GM12892 (cell line): ENCODE results near the gene HS1BP3.

Experiments used
- DNase-seq: peaks from one replicate; pipeline ENCODE4 v3.0.0; 2011; ENCODE audit not compliant: insufficient read length
- FAIRE-seq: peaks from 2 replicates; lab custom pipeline; 2011; peaks lifted over from hg19 to GRCh38; lab: Jason Lieb, UNC
- POLR2A ChIP-seq: IDR thresholded peaks from 2 replicates; pipeline ENCODE4 v1.6.1; 2011; ENCODE audit warnings: low read depth, low read length, control low read depth
- POLR2AphosphoS5 ChIP-seq: IDR thresholded peaks from 2 replicates; pipeline ENCODE4 v1.6.1; 2011; ENCODE audit warnings: low read depth, low read length, control low read depth
- TAF1 ChIP-seq: IDR thresholded peaks from 2 replicates; pipeline ENCODE4 v1.6.1; 2011; ENCODE audit warnings: low read depth, mild to moderate bottlenecking, control low read depth, low read length, borderline replicate concordance

Gene HS1BP3

GRCh38 chr2:20622731-20623130 lies 28.2 kb downstream of the HS1BP3 start:
- TF ChIP-seq POLR2AphosphoS5 (no peak), TAF1 (no peak), POLR2A (no peak)
- no peak for FAIRE-seq
- DNase-seq, result no peak

GRCh38 chr2:20622296-20622686 lies 28.6 kb downstream of the HS1BP3 start:
- no peak for FAIRE-seq
- TF ChIP-seq TAF1, result no peak
- TF ChIP-seq POLR2AphosphoS5, result no peak
- TF ChIP-seq POLR2A, result no peak
- no peak for DNase-seq

- no peak for DNase-seq
- FAIRE-seq, result no peak
- TF ChIP-seq TAF1 (no peak), POLR2AphosphoS5 (no peak), POLR2A (no peak)
These were observed 29.3 kb downstream of the HS1BP3 start for GRCh38 chr2:20621366-20622295.

- TF ChIP-seq POLR2AphosphoS5 (no peak), POLR2A (no peak), TAF1 (no peak)
- DNase-seq (no peak), FAIRE-seq (no peak)
These were observed 30.1 kb downstream of the HS1BP3 start for GRCh38 chr2:20620696-20621365.

GRCh38 chr2:20620271-20620681 lies 30.6 kb downstream of the HS1BP3 start:
- FAIRE-seq (no peak), DNase-seq (no peak)
- TF ChIP-seq POLR2AphosphoS5 (no peak), TAF1 (no peak), POLR2A (no peak)

GRCh38 chr2:20619624-20620024 lies 31.3 kb downstream of the HS1BP3 start:
- FAIRE-seq (no peak), DNase-seq (no peak)

GRCh38 chr2:20618886-20619521 lies 31.9 kb downstream of the HS1BP3 start:
- no peak for DNase-seq
- no peak for FAIRE-seq
- TF ChIP-seq POLR2AphosphoS5 (no peak), TAF1 (no peak), POLR2A (no peak)

More at GRCh38 chr2:20619624-20620024, 31.3 kb downstream of the HS1BP3 start:
- TF ChIP-seq POLR2A (no peak), POLR2AphosphoS5 (no peak), TAF1 (no peak)

- FAIRE-seq (no peak), DNase-seq (no peak)
- no peak for TF ChIP-seq POLR2A
- TF ChIP-seq TAF1, result no peak
- no peak for TF ChIP-seq POLR2AphosphoS5
These were observed 32.4 kb downstream of the HS1BP3 start for GRCh38 chr2:20618468-20618885.

- DNase-seq (no peak), FAIRE-seq (no peak)
These were observed 32.9 kb downstream of the HS1BP3 start for GRCh38 chr2:20617892-20618467.

GRCh38 chr2:20617081-20617575 lies 33.8 kb downstream of the HS1BP3 start:
- TF ChIP-seq TAF1 (no peak), POLR2A (no peak), POLR2AphosphoS5 (no peak)
- DNase-seq, result no peak
- FAIRE-seq, result no peak

More at GRCh38 chr2:20617892-20618467, 32.9 kb downstream of the HS1BP3 start:
- no peak for TF ChIP-seq TAF1
- TF ChIP-seq POLR2AphosphoS5, result no peak
- no peak for TF ChIP-seq POLR2A
